Measurements from ENCODE around the gene TBC1D10B. TPM values are rescaled to one million over a fixed set of nuclear protein-coding genes. Genes with fewer than 3 reads are reported as not detected.

Gene TBC1D10B
- total RNA-seq, 1 experiment from 2014 or later: 31.2 TPM

- no peak overlapping the region for H3K4me3 ChIP-seq (ENCODE audit: low read length)
- no peaks in the 10 kb centered on the region for H3K9me2 ChIP-seq (replicated peaks; ENCODE audit: insufficient read depth, low read length)
- H3K9ac ChIP-seq (ENCODE audit: low read length): no peak overlapping the region
- no peak for DNase-seq
- no peaks in the 10 kb centered on the region for H3K27me3 ChIP-seq (ENCODE audit: low read length)
- H3K4me1 ChIP-seq (ENCODE audit: low read length): peaks cover 53% of the 10 kb centered on the region
- H3K9me3 ChIP-seq (ENCODE audit: low read length): no peaks in the 10 kb centered on the region
- no peaks in the 10 kb centered on the region; the same call in 1 of the 2 replicates for H4K20me1 ChIP-seq (ENCODE audit: insufficient read depth, low read depth, low read length)
- peaks cover 27% of the 10 kb centered on the region for H3K36me3 ChIP-seq (ENCODE audit: insufficient read depth, low read length)
- no peak overlapping the region for H3K4me2 ChIP-seq (ENCODE audit: low read depth, low read length, poor library complexity, severe bottlenecking)
- no peak overlapping the region for H2AFZ ChIP-seq (ENCODE audit: low read length)
- H3K79me2 ChIP-seq (ENCODE audit: low read length): peaks cover 41% of the 10 kb centered on the region
- H3K27ac ChIP-seq (ENCODE audit: low read length): peak overlapping the region; percentile 13; the same call in 1 of the 2 replicates
Measured at GRCh38 chr16:30413112-30413806, 43.0 kb upstream of the TBC1D10B start.

GRCh38 chr16:30409125-30410060 lies 39.1 kb upstream of the TBC1D10B start:
- peak; percentile 98 for DNase-seq
- H3K9me2 ChIP-seq (replicated peaks; ENCODE audit: insufficient read depth, low read length): no peaks in the 10 kb centered on the region
- H3K4me2 ChIP-seq (ENCODE audit: low read depth, low read length, poor library complexity, severe bottlenecking): peak overlapping the region; percentile 98
- H3K9me3 ChIP-seq (ENCODE audit: low read length): no peaks in the 10 kb centered on the region
- peak overlapping the region; percentile 91 for H3K4me3 ChIP-seq (ENCODE audit: low read length)
- no peaks in the 10 kb centered on the region; the same call in 1 of the 2 replicates for H4K20me1 ChIP-seq (ENCODE audit: insufficient read depth, low read depth, low read length)
- H3K9ac ChIP-seq (ENCODE audit: low read length): peak overlapping the region; percentile 100
- H3K36me3 ChIP-seq (ENCODE audit: insufficient read depth, low read length): peaks cover 26% of the 10 kb centered on the region
- H2AFZ ChIP-seq (ENCODE audit: low read length): no peak overlapping the region
- H3K79me2 ChIP-seq (ENCODE audit: low read length): peaks cover 45% of the 10 kb centered on the region
- peak overlapping the region; percentile 91 for H3K27ac ChIP-seq (ENCODE audit: low read length)
- no peaks in the 10 kb centered on the region for H3K27me3 ChIP-seq (ENCODE audit: low read length)
- peaks cover 42% of the 10 kb centered on the region for H3K4me1 ChIP-seq (ENCODE audit: low read length)

- Histone ChIP-seq H3K27ac (ENCODE audit: low read length) (peak overlapping the region; percentile 91), H3K4me1 (ENCODE audit: low read length) (peaks cover 42% of the 10 kb centered on the region)
Measured at GRCh38 chr16:30407804-30408534, 37.7 kb upstream of the TBC1D10B start.

GRCh38 chr16:30407102-30407803 lies 37.0 kb upstream of the TBC1D10B start, which contains the start of gene ZNF771:
TSS of gene ZNF771 (plus strand) at chr16:30407606. CDS start at chr16:30408054, 448 bp downstream.
- Histone ChIP-seq H3K4me3 (ENCODE audit: low read length) (peak within 1 kb of the TSS; percentile 91), H3K9me3 (ENCODE audit: low read length) (no peaks in the 10 kb centered on the region), H2AFZ (ENCODE audit: low read length) (peak within 1 kb of the TSS; percentile 52), H3K79me2 (ENCODE audit: low read length) (peaks cover 32% of the 10 kb centered on the region), H3K9me2 (replicated peaks; ENCODE audit: insufficient read depth, low read length) (no peaks in the 10 kb centered on the region), H3K4me1 (ENCODE audit: low read length) (peaks cover 42% of the 10 kb centered on the region), H3K36me3 (ENCODE audit: insufficient read depth, low read length) (peaks cover 9% of the 10 kb centered on the region), H3K27me3 (ENCODE audit: low read length) (no peaks in the 10 kb centered on the region), H3K27ac (ENCODE audit: low read length) (peak within 1 kb of the TSS; percentile 91), H3K4me2 (ENCODE audit: low read depth, low read length, poor library complexity, severe bottlenecking) (peak within 1 kb of the TSS; percentile 98), H4K20me1 (ENCODE audit: insufficient read depth, low read depth, low read length) (no peaks in the 10 kb centered on the region; the same call in 1 of the 2 replicates), H3K9ac (ENCODE audit: low read length) (peak within 1 kb of the TSS; percentile 100)
- DNase-seq: peak; percentile 98

More at GRCh38 chr16:30407804-30408534, 37.7 kb upstream of the TBC1D10B start:
- Histone ChIP-seq H3K4me2 (ENCODE audit: low read depth, low read length, poor library complexity, severe bottlenecking) (peak overlapping the region; percentile 98), H3K9me2 (replicated peaks; ENCODE audit: insufficient read depth, low read length) (no peaks in the 10 kb centered on the region), H2AFZ (ENCODE audit: low read length) (no peak overlapping the region), H3K9me3 (ENCODE audit: low read length) (no peaks in the 10 kb centered on the region), H3K36me3 (ENCODE audit: insufficient read depth, low read length) (peaks cover 14% of the 10 kb centered on the region), H3K27me3 (ENCODE audit: low read length) (no peaks in the 10 kb centered on the region), H3K79me2 (ENCODE audit: low read length) (peaks cover 37% of the 10 kb centered on the region), H4K20me1 (ENCODE audit: insufficient read depth, low read depth, low read length) (no peaks in the 10 kb centered on the region; the same call in 1 of the 2 replicates), H3K4me3 (ENCODE audit: low read length) (peak overlapping the region; percentile 91), H3K9ac (ENCODE audit: low read length) (peak overlapping the region; percentile 100)
- DNase-seq: peak; percentile 60

- peak; percentile 61 for DNase-seq
- H3K27me3 ChIP-seq (ENCODE audit: low read length): no peaks in the 10 kb centered on the region
- no peaks in the 10 kb centered on the region for H3K9me3 ChIP-seq (ENCODE audit: low read length)
- peaks cover 37% of the 10 kb centered on the region for H3K4me1 ChIP-seq (ENCODE audit: low read length)
- peaks cover 4% of the 10 kb centered on the region; the same call in 1 of the 2 replicates for H3K36me3 ChIP-seq (ENCODE audit: insufficient read depth, low read length)
- no peaks in the 10 kb centered on the region; the same call in 1 of the 2 replicates for H4K20me1 ChIP-seq (ENCODE audit: insufficient read depth, low read depth, low read length)
- peak overlapping the region; percentile 35; the same call in 1 of the 2 replicates for H3K27ac ChIP-seq (ENCODE audit: low read length)
- H2AFZ ChIP-seq (ENCODE audit: low read length): peak overlapping the region; percentile 52
- peak overlapping the region; percentile 100 for H3K9ac ChIP-seq (ENCODE audit: low read length)
- H3K9me2 ChIP-seq (replicated peaks; ENCODE audit: insufficient read depth, low read length): no peaks in the 10 kb centered on the region
- H3K79me2 ChIP-seq (ENCODE audit: low read length): peaks cover 27% of the 10 kb centered on the region
- H3K4me3 ChIP-seq (ENCODE audit: low read length): peak overlapping the region; percentile 91
- peak overlapping the region; percentile 98 for H3K4me2 ChIP-seq (ENCODE audit: low read depth, low read length, poor library complexity, severe bottlenecking)
Measured at GRCh38 chr16:30406795-30407101, 36.5 kb upstream of the TBC1D10B start.

GRCh38 chr16:30401768-30402425 lies 31.6 kb upstream of the TBC1D10B start:
- H3K79me2 ChIP-seq (ENCODE audit: low read length): peaks cover 4% of the 10 kb centered on the region
- no peaks in the 10 kb centered on the region for H3K27me3 ChIP-seq (ENCODE audit: low read length)
- H3K9me3 ChIP-seq (ENCODE audit: low read length): no peaks in the 10 kb centered on the region
- peaks cover 21% of the 10 kb centered on the region for H3K4me1 ChIP-seq (ENCODE audit: low read length)
- H4K20me1 ChIP-seq (ENCODE audit: insufficient read depth, low read depth, low read length): no peaks in the 10 kb centered on the region
- no peak overlapping the region for H3K4me2 ChIP-seq (ENCODE audit: low read depth, low read length, poor library complexity, severe bottlenecking)
- no peak overlapping the region for H2AFZ ChIP-seq (ENCODE audit: low read length)
- H3K27ac ChIP-seq (ENCODE audit: low read length): no peak overlapping the region
- no peak overlapping the region for H3K4me3 ChIP-seq (ENCODE audit: low read length)
- no peaks in the 10 kb centered on the region for H3K9me2 ChIP-seq (replicated peaks; ENCODE audit: insufficient read depth, low read length)
- no peak overlapping the region for H3K9ac ChIP-seq (ENCODE audit: low read length)
- DNase-seq: peak; percentile 31
- peaks cover 6% of the 10 kb centered on the region for H3K36me3 ChIP-seq (ENCODE audit: insufficient read depth, low read length)

Data from Karpas-422 (cell line).